Hematopoietic multipotent progenitor cell treated with erythropoietin and hydrocortisone succinate and interleukin-3 and kit ligand, for 8 days (in vitro differentiated cells): ENCODE results near the gene FEM1A.
"Not testable (repeated sequence)": the region's sequence is repeated elsewhere in the genome, so short reads cannot be mapped to it uniquely, and the experiment has no call there.

Experiments used
- DNase-seq: peaks from one replicate; pipeline ENCODE4 v3.0.0-alpha.2; 2015

The FEM1A gene

DNA sequence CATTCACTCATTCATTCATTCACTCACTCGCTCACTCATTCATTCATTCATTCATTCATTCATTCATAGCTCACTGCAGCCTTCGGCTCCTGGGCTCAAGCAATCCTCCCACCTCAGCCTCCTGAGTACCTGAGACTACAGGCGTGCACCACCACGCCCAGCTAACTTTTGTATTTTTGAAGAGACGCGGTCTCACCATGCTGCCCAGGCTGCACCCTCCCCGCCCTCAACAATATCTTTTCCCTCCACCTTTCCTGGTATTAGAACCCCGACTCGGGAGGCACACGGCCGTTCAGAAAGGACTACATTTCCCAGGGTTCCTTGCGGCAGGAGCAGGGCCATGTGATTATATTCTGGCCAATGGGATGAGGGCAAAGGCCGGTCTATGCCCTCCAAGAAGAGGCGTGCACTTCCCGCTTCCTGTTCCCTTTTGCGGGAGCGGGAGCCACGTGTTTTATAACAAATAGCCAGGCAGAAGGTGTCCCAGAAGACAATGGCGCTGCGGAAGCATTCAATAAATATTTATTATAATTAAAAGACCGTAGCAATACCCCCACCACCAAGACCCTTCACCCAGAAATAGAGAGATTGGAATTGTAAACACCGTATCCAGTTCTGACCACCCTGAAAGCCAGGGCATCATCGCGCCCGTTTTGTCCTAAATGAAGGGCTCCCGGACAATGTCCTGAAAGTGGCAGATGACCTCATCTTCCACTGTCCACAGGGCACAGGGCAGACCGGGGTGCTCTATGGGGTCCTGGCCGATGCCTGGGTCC, 24.1 kb downstream of the FEM1A start:
- peak; percentile 97 for DNase-seq

DNA sequence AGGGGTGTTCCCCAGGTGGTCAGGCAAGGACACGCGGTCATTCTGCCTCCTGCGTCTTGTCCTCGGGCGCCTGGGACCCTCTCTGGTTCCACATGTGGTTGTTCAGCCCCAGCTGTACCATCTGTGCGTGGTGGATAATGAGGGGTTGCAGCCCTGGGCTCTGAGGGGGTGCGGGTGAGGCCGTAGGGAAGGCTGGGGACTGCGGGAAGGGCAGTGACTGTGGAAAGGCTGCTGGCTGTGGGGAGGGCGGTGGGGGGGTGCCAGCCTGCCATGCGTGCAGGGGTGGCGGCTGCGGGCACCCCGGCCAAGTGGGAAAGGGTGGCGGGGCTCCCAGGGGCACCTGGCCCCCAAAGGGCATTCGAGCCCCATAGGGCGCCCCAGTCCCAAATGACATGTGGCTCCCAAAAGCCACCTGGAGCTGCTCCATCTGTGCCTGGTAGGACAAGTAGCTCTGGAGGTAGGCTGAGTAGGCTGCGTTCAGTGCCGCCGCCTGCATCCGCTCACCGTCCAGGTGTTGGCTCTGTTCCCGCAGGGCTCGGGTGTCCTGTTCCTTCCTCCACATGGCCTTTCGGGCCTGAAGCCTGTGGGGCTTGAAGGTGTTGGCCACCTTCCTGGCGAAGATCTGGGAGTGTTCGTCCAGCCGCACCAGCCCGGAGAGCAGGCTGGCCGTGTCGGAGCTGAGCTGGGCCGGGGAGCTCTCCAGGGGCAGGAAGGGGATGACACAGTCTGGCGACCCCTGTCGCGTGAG, 24.8 kb downstream of the FEM1A start:
- DNase-seq: no peak

- no peak for DNase-seq
These were observed 25.4 kb downstream of the FEM1A start for GRCh38 chr19:4816950-4817278.

DNA sequence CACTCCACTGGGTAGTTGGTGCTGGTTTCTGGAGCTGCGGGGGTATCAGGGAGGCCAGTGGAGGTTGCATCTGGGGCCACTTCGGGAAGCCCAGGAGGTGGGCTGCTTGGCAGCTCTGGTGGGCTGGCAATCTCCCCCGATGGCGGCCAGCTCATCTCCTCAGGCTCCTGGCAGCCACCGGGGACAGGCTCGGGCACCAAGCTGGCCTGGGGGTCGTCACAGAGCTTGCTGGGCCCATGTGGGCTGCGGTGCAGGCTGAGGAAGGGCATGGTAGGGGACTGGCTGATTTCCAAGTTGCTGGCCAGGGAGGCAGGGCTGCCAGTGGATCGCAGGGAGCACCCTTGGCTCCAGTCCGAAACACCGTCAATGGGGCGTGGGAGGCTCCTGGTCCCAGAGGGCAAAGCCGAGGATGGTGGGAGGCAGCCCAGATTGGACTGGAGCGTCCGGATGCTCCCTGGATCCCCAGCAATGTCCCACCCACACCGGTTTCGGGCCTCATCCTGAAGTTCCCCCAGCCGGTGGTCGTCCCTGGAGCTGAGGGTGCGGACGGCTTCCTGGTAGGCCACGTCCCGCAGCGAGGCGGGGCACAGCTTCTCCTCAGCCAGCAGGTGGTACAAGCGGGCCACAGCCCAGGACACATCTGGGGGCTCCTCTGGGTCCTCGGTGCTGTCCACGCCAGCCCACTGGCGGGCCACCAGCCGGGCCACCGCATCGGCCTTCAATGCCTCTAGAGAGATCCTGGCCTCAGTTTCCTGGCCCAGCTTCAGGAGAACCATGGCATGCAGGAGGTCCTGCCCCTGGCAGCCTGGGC, 26.1 kb downstream of the FEM1A start:
- DNase-seq: no peak

DNA sequence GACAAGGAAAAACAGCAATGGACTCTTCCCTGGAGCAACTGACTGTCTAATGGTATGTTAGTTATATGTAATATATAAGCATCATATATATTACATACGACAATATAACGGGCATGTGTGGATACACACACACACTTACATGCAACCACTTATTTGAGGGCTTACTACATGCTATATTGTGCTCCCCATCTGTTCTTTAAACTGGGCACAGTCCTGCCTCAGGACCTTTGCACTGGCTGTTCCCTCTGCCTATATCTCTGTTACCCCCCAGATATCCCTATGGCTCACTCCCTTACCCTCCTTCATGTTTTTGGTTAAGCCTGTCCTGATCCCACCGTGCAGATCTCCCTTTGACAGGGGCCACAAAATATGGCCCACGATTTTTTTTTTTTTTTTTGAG, 29.7 kb downstream of the FEM1A start:
- no peak for DNase-seq

- DNase-seq: not testable (repeated sequence)
These were observed 30.8 kb downstream of the FEM1A start for GRCh38 chr19:4822354-4822753.

GRCh38 chr19:4823577-4823976, 32.0 kb downstream of the FEM1A start:
- DNase-seq: no peak

GRCh38 chr19:4829001-4829712, 37.6 kb downstream of the FEM1A start:
- DNase-seq: no peak

DNA sequence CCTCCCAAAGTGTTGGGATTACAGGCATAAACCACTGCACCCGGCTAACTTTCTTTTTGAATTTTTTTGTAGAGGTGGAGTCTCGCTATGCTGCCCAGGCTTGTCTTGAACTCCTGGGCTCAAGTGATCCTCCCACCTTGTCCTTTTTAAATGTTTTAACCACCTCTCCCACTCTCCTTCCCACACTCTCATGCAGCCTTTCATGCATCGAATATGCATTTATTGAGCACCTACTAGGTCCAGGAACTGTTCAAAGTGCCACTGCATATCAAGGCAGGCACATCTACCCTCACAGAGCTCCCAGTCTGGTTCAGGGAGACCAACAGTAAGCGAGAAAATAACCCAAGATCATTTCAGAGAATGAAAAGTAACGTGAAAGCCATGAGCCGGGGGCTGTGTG, 38.8 kb downstream of the FEM1A start:
- no peak for DNase-seq

- no peak for DNase-seq
These were observed 39.3 kb downstream of the FEM1A start for GRCh38 chr19:4830768-4831265.

GRCh38 chr19:4831304-4831978, 39.9 kb downstream of the FEM1A start, which contains the start of gene TICAM1:
Gene TICAM1, minus strand, starts transcription at chr19:4831712. Its CDS starts 13,335 bp downstream, at chr19:4818377.
- DNase-seq: peak; percentile 49

GRCh38 chr19:4831979-4832340, 40.4 kb downstream of the FEM1A start:
- not testable (repeated sequence) for DNase-seq

- no peak for DNase-seq
These were observed 41.2 kb downstream of the FEM1A start for GRCh38 chr19:4832776-4833175.

DNA sequence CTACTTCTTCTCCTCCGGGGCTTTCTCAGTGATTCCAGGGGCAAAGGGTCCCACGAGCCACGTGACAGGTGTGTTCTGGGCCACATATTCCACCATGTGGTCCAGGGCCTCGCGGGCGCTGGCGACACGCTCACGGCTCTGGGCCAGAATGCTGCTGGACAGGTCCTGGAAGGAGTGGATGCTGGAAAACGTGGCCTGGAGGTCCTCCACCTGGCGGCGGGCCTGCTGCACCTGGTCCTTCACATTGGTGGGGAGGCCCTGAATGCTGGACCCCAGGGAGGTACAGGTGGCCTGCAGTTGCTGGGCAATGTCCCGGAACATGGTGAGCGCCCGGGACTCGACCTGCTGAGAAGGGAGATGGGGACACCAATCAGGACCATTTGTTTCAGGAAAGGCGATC, 47.7 kb downstream of the FEM1A start:
- no peak for DNase-seq

DNA sequence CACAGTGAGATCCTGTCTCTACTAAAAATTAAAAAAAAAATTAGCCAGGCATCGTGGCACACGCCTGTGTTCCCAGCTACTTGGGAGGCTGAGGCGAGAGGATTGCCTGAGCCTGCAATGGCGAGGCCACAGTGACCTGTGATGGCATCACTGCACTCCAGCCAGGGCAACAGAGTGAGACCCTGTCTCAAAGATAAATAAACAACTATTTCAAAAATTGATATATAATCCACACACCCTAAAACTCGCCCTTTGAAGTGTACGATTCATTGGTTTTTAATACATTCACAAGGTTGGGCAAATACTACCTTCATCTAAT, 52.1 kb downstream of the FEM1A start:
- no peak for DNase-seq

GRCh38 chr19:4844348-4845179, 53.0 kb downstream of the FEM1A start:
- no peak for DNase-seq

DNA sequence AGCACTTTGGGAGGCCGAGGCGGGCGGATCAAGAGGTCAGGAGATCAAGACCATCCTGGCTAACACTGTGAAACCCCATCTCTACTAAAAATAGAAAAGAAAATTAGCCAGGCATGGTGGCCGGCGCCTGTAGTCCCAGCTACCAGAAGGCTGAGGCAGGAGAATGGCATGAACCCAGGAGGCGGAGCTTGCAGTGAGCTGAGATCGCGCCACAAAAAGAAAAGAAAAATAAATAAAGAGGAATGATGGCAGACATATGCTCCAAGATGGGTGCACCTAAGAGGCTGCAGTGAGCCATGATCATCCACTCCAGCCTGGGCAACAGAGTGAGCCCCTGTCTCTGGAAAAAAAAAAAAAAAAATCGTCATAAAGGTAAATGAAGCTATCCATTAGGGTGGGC, 54.4 kb downstream of the FEM1A start:
- DNase-seq: not testable (repeated sequence)

DNA sequence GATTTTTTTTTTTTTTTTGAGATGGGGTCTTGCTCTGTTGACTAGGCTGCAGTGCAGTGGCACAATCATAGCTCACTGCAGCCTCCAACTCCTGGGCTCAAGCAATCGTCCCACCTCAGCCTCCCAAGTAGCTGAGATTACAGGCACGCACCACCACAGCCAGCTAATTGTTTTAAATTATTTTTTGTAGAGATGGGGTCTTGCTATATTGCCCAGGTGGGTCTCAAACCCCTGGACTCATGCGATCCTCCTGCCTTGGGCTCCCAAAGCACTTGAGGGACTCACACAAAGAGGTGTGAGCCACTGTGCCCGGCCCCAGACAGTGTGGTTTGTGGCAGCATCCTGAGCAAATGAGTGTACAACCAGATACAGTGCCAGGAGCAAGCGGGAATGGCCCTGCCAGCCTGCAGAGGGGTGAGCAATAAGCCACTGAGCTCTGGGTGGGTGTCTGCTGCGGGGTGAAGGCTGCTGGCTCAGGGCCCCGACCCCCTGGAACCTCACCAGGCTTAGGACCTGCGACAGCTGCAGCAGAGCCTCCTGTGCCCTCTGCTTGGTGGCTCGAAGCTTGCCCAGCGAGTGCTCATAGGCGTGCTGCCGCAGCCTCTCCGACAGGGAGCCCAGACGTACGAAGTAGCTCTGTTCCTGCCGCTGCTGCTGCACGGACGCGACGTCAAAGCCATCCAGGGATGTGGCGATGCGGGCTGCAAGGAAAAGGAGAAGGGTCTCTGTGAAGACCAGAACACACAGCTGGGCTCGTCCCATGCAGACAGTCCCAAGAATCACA, 55.8 kb downstream of the FEM1A start:
- no peak for DNase-seq

DNA sequence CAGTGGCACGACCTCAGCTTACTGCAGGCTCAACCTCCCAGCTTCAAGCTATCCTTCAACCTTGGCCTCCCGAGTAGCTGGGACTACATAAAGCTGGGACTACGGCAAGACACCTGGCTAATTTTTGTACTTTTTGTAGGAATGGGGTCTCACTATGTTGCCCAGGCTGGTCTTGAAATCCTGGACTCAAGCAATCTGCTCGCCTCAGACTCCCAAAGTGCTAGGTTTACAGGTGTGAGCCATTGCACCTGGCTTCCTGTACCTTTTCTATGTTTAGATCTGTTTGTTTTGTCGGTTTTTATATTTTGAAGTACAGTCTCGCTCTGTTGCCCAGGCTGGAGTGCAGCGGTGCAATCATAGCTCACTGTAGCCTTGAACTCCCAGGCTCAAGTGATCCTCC, 57.5 kb downstream of the FEM1A start:
- no peak for DNase-seq
